GM18502 (cell line): ENCODE results near the gene CADPS.

Source experiments
- ATAC-seq: cut with Tn5 transposase; IDR thresholded peaks from one replicate; pipeline ENCODE4 v1.9.1; 2021; ENCODE audit warnings: mild to moderate bottlenecking; ENCODE audit not compliant: unreplicated experiment, poor library complexity

Gene CADPS

GRCh38 chr3:62534326-62534725, 340.9 kb downstream of the CADPS start:
- no peak for ATAC-seq

- no peak for ATAC-seq
These were observed 342.4 kb downstream of the CADPS start for GRCh38 chr3:62532796-62533195.

- no peak for ATAC-seq
These were observed 343.2 kb downstream of the CADPS start for GRCh38 chr3:62531981-62532380.

GRCh38 chr3:62531493-62531892, 343.7 kb downstream of the CADPS start:
- no peak for ATAC-seq

- no peak for ATAC-seq
These were observed 346.0 kb downstream of the CADPS start for GRCh38 chr3:62529230-62529629.

GRCh38 chr3:62527474-62527873, 347.7 kb downstream of the CADPS start:
- no peak for ATAC-seq

GRCh38 chr3:62525281-62525680, 349.9 kb downstream of the CADPS start:
- ATAC-seq: no peak

- ATAC-seq: no peak
These were observed 351.5 kb downstream of the CADPS start for GRCh38 chr3:62523672-62524071.

- no peak for ATAC-seq
These were observed 353.6 kb downstream of the CADPS start for GRCh38 chr3:62521464-62522105.

- no peak for ATAC-seq
These were observed 371.7 kb downstream of the CADPS start for GRCh38 chr3:62503516-62503915.

GRCh38 chr3:62502315-62503300, 372.6 kb downstream of the CADPS start:
- ATAC-seq: no peak

GRCh38 chr3:62501289-62501668, 373.9 kb downstream of the CADPS start:
- no peak for ATAC-seq

- no peak for ATAC-seq
These were observed 374.5 kb downstream of the CADPS start for GRCh38 chr3:62500556-62501288.

GRCh38 chr3:62497156-62497555, 378.1 kb downstream of the CADPS start:
- no peak for ATAC-seq

GRCh38 chr3:62496503-62496902, 378.7 kb downstream of the CADPS start:
- ATAC-seq: no peak

- ATAC-seq: no peak
These were observed 382.0 kb downstream of the CADPS start for GRCh38 chr3:62493109-62493801.

- ATAC-seq: no peak
These were observed 392.3 kb downstream of the CADPS start for GRCh38 chr3:62482961-62483360.

- no peak for ATAC-seq
These were observed 393.3 kb downstream of the CADPS start for GRCh38 chr3:62481962-62482361.

- no peak for ATAC-seq
These were observed 395.2 kb downstream of the CADPS start for GRCh38 chr3:62480056-62480455.

- no peak for ATAC-seq
These were observed 395.9 kb downstream of the CADPS start for GRCh38 chr3:62479326-62479725.
